DMS53 treated with DMSO at 0.1 percent for 48 hours (cell line): Measurements from ENCODE around the gene CTXN2.

Experiments used
- DNase-seq: peaks from one replicate; lab custom pipeline; 2025; ENCODE audit not compliant: unreplicated experiment; lab: John Stamatoyannopoulos, UW

Gene CTXN2

DNA sequence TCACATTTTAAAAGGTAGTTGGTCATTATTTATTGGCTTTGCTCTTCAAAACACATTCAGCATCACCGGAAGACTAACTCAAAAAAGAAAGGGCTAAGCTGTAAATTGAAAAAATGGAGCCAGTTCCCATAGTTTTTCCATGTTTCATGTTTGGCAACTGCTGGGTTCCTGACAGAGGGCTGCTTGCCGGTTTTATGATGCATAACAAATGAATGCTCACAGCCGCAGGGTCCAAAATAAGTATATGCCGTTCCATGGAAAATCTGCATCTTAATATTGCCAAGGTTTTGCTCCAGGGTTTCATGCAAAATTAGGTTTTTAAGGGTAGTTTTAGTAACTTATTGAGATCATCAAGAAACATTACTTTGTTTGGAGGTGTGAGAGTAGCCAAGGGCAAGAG, 30.4 kb downstream of the CTXN2 start:
- no peak for DNase-seq

DNA sequence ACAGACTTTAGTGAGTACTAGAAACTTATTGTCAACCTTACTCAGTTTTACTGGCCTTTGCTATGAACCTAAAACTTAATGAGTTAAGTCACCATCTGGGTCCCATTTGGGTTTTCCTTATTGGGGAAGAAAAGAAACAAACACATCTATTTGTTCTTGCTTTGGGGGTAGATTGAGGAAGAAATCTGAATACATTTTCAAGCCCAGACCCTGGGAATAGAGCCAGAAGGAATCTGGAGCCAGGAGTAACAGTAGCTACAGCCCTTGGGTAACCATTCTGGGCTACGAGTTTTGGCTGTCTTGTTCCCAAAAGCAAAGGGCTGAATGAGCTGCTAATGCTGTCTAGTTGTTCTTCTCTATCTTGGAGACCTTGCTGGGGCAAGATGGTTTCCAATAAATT, 31.2 kb downstream of the CTXN2 start:
- DNase-seq, result no peak

DNA sequence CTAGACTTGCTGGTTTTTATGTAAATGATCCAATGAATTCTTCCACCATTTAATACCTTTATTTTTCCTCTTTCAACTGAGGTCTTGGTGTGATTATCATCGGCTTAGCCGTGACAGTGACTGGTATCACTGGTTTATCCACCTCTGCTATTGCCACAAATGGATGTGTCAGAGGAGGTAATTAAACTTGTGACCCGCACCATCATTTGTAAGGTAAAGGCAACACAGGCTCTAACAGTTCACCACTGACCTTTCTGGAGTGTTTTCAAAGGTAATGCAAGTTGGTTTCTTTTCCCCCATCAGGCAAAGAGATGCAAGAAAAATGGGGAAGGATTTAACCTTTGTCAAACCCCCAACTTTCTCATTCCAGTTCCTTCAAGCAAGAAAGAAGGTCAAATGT, 34.3 kb downstream of the CTXN2 start:
- no peak for DNase-seq

DNA sequence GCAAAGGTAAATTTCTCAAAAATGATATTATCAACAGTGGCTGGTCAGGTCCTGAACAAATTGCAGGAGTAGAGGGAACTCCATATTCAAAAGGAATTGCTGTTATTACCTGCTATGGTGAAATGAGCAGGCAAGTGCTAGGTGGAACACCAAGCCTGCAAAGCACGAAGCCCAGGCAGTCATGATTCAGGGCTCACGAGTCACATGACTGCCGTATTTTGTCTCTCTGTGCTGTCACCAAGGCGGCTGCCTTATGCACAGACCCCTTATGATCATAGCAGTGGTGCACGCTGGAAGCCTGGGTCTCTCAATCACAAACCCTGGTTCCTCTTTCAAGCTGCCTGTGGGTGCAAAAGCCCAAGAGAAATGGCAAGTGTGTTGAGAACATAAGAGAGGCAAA, 39.0 kb downstream of the CTXN2 start:
- DNase-seq, result no peak

DNA sequence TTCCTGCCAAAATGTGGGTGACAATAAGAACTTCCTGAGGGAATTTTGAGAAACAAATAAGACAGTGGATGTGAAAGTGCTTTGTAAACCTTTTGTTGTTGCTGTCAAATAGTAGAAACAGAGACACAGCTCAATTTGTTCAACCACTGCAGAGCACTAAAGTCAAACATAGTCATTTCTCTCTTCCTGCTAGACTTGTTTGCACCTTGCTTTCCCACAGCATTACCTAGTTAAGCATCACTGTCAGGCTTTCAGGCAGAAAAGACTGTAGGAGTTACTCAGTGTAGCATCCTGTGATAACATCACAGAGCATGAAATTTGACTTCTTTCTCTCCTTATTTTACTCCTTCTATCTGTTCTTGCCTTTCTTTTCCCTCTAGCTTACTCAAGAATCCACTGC, 41.8 kb downstream of the CTXN2 start:
- DNase-seq, result no peak

DNA sequence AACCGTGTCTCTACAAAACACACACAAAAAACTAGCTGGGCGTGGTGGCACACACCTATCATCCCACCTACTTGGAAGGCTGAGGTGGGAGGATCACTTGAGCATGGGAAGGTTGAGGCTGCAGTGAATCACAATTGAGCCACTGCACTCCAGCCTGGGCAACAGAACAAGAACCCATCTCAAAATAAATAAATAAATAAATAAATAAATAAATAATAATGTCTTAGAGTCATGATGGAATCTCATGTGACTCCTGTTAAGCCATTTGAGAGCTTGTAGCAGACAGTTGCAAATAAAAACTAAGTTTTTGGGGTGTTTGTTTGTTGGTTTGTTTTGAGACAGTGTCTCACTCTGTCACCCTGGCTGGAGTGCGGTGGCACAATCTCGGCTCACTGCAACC, 47.9 kb downstream of the CTXN2 start:
- DNase-seq, result no peak

DNA sequence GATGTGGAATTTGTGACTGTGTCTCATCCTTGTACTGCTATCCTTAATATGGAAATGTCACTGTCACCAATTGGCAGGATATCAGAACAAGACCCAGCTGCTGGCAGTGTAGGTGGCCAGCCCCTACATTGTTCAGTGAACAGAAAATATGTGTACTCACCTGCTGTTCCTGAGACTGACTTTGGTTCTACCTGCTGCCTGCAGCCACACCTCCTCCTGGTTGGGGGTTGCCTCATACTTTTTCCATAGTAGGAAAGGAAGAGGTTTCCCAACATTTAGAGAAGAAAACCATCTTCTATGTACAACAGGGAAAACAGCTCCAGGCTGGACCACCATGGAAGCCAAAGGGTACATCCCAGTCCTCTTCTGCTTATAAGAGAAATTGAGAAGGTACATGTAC, 50.5 kb downstream of the CTXN2 start:
- DNase-seq, result peak; percentile 11

DNA sequence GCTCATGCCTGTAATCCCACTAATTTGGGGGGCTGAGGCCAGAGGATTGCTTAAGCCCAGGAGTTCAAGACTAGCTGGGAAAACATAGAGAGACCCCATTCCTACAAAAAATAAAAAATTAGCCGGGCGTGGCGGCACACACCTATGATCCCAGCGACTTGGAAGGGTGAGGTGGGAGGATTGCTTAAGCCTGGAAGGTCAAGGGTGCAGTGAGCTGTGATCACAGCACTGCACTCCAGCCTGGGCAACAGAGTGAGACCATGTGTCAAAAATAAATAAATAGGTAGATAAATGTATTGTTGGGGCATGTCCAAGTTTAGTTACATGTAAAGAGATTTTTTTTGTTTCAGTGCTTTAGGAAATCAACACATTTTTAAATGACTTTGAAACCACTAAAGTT, 51.1 kb downstream of the CTXN2 start:
- DNase-seq, result no peak

DNA sequence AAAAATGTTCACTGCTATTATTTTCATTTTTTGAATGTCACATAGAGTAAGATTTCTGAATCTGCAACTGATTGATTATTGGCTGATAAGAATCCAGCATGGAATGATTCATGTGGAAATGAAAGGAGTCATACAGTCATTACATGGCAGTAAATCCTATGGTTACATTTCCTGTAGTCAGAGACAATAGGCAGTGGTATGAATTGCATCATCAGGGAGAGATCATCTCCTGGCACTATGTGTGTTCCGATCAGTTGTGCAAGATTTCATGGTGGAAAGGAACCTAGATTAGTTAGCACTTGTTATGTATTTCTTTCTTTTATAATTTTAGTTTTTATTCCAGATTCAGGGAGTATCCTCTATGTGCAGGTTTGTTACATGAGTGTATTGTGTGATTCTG, 53.5 kb downstream of the CTXN2 start:
- DNase-seq, result no peak

DNA sequence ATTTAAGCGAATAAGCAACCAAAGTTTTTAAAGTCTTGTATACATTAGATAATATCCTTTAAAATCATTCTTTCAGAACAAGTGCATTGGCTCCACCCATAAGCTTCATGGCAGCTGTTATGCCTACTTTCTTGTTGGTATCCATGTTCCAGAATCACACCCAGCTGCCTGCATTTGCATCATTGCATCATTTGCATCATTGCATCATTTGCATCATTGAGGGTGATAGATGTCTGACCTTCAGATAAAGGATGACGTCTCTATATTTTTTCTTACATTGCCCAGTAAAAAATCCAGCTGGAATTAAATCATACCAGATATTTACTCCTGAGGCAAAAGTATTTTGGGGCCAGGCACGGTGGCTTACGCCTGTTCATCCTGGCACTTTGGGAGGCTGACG, 56.9 kb downstream of the CTXN2 start:
- no peak for DNase-seq

DNA sequence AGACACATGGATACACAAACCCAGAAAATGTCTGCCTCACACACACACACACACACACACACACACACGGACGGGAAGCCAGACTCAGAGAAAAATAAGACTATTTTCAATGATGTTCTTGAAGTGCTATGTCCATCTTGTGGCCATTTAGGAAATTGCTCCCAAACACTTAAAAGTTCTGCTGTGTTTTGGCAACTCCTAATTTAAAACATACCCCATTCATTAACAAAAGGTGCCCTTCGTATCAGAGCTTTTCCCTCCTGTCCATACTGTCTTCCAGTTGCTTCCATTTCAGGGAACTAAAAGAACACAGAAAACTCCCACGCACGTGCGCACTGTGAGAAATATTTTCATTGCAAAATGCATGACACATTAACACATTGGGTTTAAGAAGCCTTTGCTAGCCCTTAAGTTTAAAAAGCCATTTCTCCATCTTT, 59.2 kb downstream of the CTXN2 start:
- peak; percentile 36 for DNase-seq

DNA sequence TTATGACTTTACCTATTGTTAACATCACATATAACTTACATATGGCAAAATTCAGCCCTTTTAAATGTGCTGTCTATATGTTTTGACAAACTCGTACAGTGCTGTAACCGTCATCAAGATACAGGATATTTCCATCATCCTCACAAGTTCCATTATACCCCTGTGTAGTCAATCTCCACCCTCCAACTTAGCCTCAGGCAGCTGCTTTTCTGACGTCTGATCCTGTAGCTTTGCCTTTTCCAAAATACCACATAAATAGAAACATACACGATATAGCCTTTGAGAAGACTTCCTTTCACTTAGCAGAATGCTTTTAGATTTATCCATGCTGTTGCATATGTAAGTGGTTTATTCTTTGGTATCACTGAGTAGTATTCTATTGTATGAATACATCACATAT, 61.7 kb downstream of the CTXN2 start:
- DNase-seq, result no peak
